Right hindlimb (tissue), 1 donor: Measurements from ENCODE around the gene FABP6.
"Not testable (repeated sequence)": the region's sequence is repeated elsewhere in the genome, so short reads cannot be mapped to it uniquely, and the experiment has no call there.

Experiments
- DNase-seq: peaks from one replicate; pipeline ENCODE4 v3.0.0-alpha.2; 2018

FABP6 gene, protein sequence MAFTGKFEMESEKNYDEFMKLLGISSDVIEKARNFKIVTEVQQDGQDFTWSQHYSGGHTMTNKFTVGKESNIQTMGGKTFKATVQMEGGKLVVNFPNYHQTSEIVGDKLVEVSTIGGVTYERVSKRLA

DNA sequence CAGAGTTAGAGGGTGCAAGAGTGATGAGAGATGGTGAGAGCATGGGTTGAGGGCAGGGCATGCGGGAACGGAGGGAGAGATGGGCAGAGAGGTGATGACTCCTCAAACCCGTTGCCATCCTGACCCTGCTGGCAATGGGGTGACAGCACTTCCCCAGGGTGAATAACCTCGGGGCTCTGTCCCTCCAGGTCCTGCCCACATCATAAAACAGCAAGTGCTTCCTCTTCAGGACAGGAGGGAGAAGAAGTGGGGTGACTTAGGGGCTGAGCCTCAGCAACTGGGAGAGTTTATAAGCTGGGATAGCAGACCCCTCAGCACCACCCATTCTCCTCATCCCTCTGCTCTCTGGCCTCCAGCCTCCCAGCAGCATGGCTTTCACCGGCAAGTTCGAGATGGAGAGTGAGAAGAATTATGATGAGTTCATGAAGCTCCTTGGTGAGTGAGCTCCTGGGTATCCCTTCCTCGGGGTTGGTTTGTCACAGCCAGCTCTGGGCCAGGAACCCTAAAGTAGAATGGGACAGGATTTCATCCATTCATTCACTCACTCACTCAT lies at the start of gene FABP6:
Gene FABP6, plus strand, starts transcription at position 317 of the 553 bp plus-strand sequence. Its CDS starts 52 bp downstream, at position 369.
- DNase-seq = no peak

GRCh38 chr5:160180931-160181330 lies 48.4 kb upstream of the FABP6 start:
- DNase-seq = no peak

DNA sequence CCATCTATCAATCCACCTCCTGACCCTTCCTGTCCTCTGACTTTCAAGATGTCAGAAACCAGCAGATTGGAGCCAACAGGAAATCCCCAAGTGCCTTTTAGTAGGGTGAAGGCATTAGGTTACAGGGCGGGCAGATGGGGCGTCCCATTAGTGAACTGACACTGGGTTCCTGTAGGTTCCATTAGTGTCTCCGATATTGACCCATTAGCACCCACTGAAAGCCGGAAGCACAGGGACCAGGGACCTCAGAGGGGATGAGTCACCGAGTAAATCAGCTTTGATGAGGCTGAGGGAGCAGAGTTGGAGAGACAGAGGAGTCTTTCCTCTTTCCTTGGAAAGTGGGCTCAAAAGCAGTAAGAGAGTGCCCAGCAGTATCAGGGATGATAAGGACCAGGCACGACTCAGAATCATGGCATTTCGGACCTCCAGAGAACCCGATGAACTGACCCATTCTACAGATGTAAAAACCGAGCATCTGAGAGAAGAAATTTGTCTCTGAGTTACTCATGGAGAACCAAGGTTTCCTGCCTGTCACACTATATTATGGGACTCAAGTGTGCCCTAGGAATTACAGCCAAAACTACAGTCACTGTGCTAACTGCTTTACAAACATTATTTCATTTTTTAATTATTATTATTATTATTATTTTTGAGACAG lies 47.2 kb upstream of the FABP6 start:
- no peak for DNase-seq

- DNase-seq = no peak
Observed at GRCh38 chr5:160183075-160183474, 46.2 kb upstream of the FABP6 start.

DNA sequence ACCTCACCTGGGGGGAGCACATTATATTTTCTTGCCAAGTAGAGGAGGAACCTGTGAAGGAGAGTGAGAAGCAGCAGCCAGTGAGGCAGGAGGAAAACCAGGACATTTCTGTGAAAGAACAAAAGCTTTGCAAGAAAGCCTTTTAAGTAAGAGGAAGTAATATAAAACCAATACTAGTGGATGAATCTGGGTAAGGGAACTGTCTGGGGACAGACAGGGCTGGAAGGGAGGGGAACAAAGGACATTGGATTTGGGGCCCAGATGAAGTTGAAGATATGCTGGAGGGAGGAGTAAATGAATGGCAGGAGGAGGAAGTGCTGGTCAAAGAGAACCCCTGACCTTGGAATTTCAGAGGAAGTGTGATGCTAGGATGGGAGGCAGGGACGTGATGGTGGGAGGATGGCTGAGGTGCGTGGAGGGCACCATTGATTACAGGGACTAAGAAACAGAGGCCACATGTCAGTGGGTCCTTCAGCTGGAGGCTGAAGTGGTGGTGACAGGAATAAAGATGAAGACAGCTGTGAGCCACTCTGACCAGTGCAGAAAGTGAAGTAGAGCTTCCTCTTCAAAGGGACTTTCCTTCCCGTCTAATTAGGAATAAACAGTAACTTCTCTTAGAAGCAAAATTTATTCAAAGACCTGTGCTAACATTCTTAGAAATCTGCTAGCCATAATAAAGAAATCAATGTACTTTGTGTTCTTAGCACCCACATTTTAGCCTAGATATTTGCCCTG lies 43.5 kb upstream of the FABP6 start:
- DNase-seq = no peak

DNA sequence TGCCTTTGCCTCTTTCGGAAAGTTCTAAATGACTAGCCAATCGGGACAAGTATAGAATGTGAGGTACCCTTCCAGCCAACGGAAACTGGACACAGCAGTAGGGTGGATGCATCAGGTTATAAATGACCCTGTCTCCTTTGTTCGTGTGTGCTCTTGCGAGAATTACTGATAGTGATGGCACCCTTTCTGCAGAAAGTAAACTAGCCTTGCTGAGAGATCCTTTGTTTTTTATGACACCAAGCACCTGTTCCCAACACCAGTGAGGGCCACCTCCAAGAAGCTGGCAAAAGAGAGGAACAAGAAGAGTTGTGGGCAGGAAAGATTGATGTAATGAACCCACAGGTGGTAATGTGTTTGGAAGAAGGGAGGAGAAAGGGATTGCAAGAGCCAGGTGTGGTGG lies 42.8 kb upstream of the FABP6 start:
- no peak for DNase-seq

GRCh38 chr5:160187091-160187490 lies 42.2 kb upstream of the FABP6 start:
- no peak for DNase-seq

GRCh38 chr5:160188141-160189015 lies 40.9 kb upstream of the FABP6 start:
- DNase-seq = peak; percentile 84

- DNase-seq = no peak
Observed at GRCh38 chr5:160192424-160192823, 36.9 kb upstream of the FABP6 start.

GRCh38 chr5:160193076-160193475 lies 36.2 kb upstream of the FABP6 start:
- DNase-seq = not testable (repeated sequence)

DNA sequence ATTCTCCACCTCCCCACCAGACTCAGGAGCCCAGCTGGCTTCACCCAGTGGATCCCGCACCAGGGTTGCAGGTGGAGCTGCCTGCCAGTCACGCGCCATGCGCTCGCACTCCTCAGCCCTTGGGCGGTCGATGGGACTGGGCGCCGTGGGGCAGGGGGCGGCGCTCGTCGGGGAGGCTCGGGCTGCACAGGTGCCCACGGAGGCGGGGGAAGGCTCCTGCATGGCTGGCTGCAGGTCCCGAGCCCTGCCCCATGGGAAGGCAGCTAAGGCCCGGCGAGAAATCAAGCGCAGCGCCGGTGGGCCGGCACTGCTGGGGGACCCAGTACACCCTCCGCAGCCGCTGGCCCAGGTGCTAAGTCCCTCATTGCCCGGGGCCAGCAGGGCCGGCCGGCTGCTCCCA lies 35.5 kb upstream of the FABP6 start:
- DNase-seq = not testable (repeated sequence)

GRCh38 chr5:160197341-160198144 lies 31.8 kb upstream of the FABP6 start:
- DNase-seq = peak; percentile 47

DNA sequence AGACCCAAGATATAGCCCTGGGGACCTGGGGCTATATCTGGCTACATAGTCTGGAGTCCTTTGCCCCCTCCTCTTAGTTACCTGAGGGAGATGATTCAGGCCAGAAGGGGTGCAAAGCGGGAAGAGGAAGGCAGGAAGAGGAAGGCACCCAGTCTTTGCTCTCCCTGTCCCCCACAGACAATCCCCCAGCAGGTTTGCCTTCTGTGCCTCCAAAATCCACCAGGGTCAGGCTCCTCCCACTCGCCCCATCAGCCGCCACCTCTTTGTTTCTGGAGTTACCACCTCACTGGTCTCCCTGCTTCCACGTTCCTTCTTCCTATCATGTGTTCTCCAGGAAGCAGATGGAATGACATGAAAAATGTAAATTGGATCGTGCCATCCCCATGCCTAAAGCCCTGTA lies 31.2 kb upstream of the FABP6 start:
- no peak for DNase-seq

GRCh38 chr5:160198841-160199409 lies 30.4 kb upstream of the FABP6 start:
- no peak for DNase-seq

- peak; percentile 80 for DNase-seq
Observed at GRCh38 chr5:160199410-160199911, 29.8 kb upstream of the FABP6 start.

GRCh38 chr5:160207061-160207460 lies 22.2 kb upstream of the FABP6 start:
- DNase-seq = no peak

- no peak for DNase-seq
Observed at GRCh38 chr5:160209917-160210316, 19.4 kb upstream of the FABP6 start.

DNA sequence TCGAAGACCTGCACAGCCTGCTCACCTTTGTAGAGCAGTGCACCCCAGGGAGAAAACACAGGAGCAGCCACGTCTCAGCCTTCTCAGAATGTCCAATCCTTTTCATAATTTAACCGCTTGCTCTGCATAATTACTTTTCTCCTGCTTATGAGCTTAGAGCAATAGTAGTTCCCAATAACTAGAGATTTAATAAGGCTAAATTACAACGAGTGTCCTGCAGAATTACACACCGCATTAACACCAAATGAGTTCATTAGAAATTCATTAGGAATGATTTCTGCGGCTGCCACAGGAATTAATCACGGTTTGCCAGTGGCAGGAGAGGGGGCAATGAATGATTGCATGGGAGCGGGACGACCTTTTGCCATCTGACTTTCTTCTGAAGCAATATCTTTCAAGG lies 18.7 kb upstream of the FABP6 start:
- no peak for DNase-seq

GRCh38 chr5:160211352-160211751 lies 18.0 kb upstream of the FABP6 start:
- no peak for DNase-seq

DNA sequence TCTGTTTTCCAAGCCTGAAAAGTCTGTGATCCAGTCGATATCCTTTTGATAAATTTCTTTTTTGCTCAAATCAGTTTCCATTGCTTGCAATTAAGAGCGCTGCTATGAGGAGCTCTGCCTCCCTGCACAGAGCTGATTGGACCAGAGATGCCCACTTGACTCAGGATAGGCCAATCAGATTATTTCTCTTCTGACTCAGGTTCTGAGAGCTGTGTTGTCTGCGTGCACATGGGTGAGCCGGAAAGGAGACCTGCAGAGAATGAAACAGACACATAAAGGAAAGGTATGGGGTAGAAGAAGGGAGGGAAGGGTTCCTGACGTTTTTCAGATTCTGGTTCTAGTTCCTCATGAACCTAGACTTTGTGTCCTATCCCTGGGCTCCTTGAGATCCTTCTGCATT lies 15.8 kb upstream of the FABP6 start:
- no peak for DNase-seq

- no peak for DNase-seq
Observed at GRCh38 chr5:160219356-160219755, 9.9 kb upstream of the FABP6 start.
